HepG2 (cell line): ENCODE data around the gene RPL18. TPM values are rescaled to one million over a fixed set of nuclear protein-coding genes. Genes with fewer than 3 reads are reported as not detected.

Experiments
- HMGXB4 ChIP-seq, 2 experiments: sonication (generic) in 1 of 2; formaldehyde crosslinking in 1 of 2; IDR thresholded peaks; 2 replicates each; pipeline versions ENCODE4 v1.4.0 to v1.6.1; 2018 to 2020; ENCODE audit warnings: missing genetic modification reagents in 2 of 2, borderline replicate concordance in 1 of 2, low read depth in 1 of 2, mild to moderate bottlenecking in 1 of 2, missing biosample characterization in 1 of 2
- JARID2 ChIP-seq: sonication (generic); formaldehyde crosslinking; IDR thresholded peaks from 2 replicates; pipeline ENCODE4 v1.8.1; 2023; ENCODE audit warnings: missing genetic modification reagents, inconsistent platforms; ENCODE audit not compliant: insufficient replicate concordance
- PRDM15 ChIP-seq: sonication (generic); formaldehyde crosslinking; IDR thresholded peaks from 2 replicates; pipeline ENCODE4 v1.4.0; 2020; ENCODE audit warnings: missing genetic modification reagents
- ZNF121 ChIP-seq: sonication (generic); formaldehyde crosslinking; IDR thresholded peaks from 2 replicates; pipeline ENCODE4 v1.5.0; 2020; ENCODE audit warnings: mild to moderate bottlenecking, missing genetic modification reagents
- ZNF235 ChIP-seq: sonication (generic); formaldehyde crosslinking; IDR thresholded peaks from 2 replicates; pipeline ENCODE4 v1.8.1; 2023; ENCODE audit warnings: mild to moderate bottlenecking, missing genetic modification reagents, borderline replicate concordance
- ZNF343 ChIP-seq: sonication (generic); formaldehyde crosslinking; IDR thresholded peaks from 2 replicates; pipeline ENCODE4 v1.4.0; 2020; ENCODE audit warnings: mild to moderate bottlenecking, missing genetic modification reagents
- polyA plus RNA-seq, 8 experiments: library from polyadenylated mRNA; depleted of rRNA in 3 of 8; stranded (reverse) in 7 of 8; unstranded in 1 of 8; fragments of >200 nt; fragmentation: Illumina TruSeq in 4 of 8; extraction: Trizol in 4 of 8; gene quantifications; 2 replicates each; pipeline versions ENCODE4 v1.2.1 to v1.2.3, GENCODE V29; 2011 to 2016; ENCODE audit warnings: low read depth in 4 of 8, missing spikeins in 1 of 8, mixed read lengths in 1 of 8; ENCODE audit not compliant: insufficient read depth in 1 of 8
- total RNA-seq, 5 experiments: library from RNA; depleted of rRNA; stranded (reverse); fragments of >200 nt; fragmentation: Illumina TruSeq; extraction: Trizol; gene quantifications; 2 replicates each; pipeline ENCODE4 v1.2.3, GENCODE V29; 2016; ENCODE audit warnings: low read depth in 1 of 5

Gene RPL18
- total and polyA plus RNA-seq, 2 of the 13 experiments (the other 11 are each of a cell fraction or from before 2014, with no cell fraction given): 1,485 to 1,639 TPM

- TF ChIP-seq PRDM15 (peak; percentile 69; the same call in 1 of the 2 replicates), HMGXB4 (CRISPR knock-in tag; IDR thresholded peaks at IDR 0.05; ENCODE audit: borderline replicate concordance in 1 of 2, low read depth in 1 of 2) (no peak), ZNF343 (CRISPR knock-in tag) (no peak), ZNF235 (CRISPR knock-in tag) (no peak), ZNF121 (peak; percentile 61), JARID2 (no peak)
Observed at GRCh38 chr19:48650974-48651682, 32.1 kb upstream of the RPL18 start (continued).
